ENCODE data around the gene CTDP1.

The CTDP1 gene

GRCh38 chr18:79639072-79639829 is 40.4 kb upstream of the CTDP1 start:
- DNase-seq (ENCODE audit: low read depth in 1 of 2, low spot score in 1 of 2) = peak in 1 of 2 experiments; percentile 25
- in situ Hi-C loops (cut with HindIII; ENCODE audit: low pct_unique_long_range_greater_than_20kb, low sequenced_read_pairs) = no loop called here
- no peak for TF ChIP-seq JUND (IDR thresholded peaks at IDR 0.05; ENCODE audit: low read depth)

- in situ Hi-C loops (cut with HindIII; ENCODE audit: low pct_unique_long_range_greater_than_20kb, low sequenced_read_pairs) = no loop called here
- no peak for DNase-seq (ENCODE audit: low read depth in 1 of 2, low spot score in 1 of 2)
- no peak for TF ChIP-seq JUND (IDR thresholded peaks at IDR 0.05; ENCODE audit: low read depth)
Measured at GRCh38 chr18:79640064-79640672, 39.4 kb upstream of the CTDP1 start.

- in situ Hi-C loops (cut with HindIII; ENCODE audit: low pct_unique_long_range_greater_than_20kb, low sequenced_read_pairs) = no loop called here
- TF ChIP-seq JUND (IDR thresholded peaks at IDR 0.05; ENCODE audit: low read depth) = no peak
- DNase-seq (ENCODE audit: low read depth in 1 of 2, low spot score in 1 of 2) = no peak
Measured at GRCh38 chr18:79640875-79641274, 38.7 kb upstream of the CTDP1 start.

- no peak for DNase-seq (ENCODE audit: low read depth in 1 of 2, low spot score in 1 of 2)
- TF ChIP-seq JUND (IDR thresholded peaks at IDR 0.05; ENCODE audit: low read depth) = no peak
- in situ Hi-C loops (cut with HindIII; ENCODE audit: low pct_unique_long_range_greater_than_20kb, low sequenced_read_pairs) = no loop called here
Measured at GRCh38 chr18:79641722-79642497, 37.7 kb upstream of the CTDP1 start.

GRCh38 chr18:79642626-79643025 is 37.0 kb upstream of the CTDP1 start:
- in situ Hi-C loops (cut with HindIII; ENCODE audit: low pct_unique_long_range_greater_than_20kb, low sequenced_read_pairs) = no loop called here
- no peak for TF ChIP-seq JUND (IDR thresholded peaks at IDR 0.05; ENCODE audit: low read depth)
- no peak for DNase-seq (ENCODE audit: low read depth in 1 of 2, low spot score in 1 of 2)

- no peak for TF ChIP-seq JUND (IDR thresholded peaks at IDR 0.05; ENCODE audit: low read depth)
- no peak for DNase-seq (ENCODE audit: low read depth in 1 of 2, low spot score in 1 of 2)
- in situ Hi-C loops (cut with HindIII; ENCODE audit: low pct_unique_long_range_greater_than_20kb, low sequenced_read_pairs) = no loop called here
Measured at GRCh38 chr18:79643054-79643984, 36.3 kb upstream of the CTDP1 start.

GRCh38 chr18:79644006-79644665 is 35.5 kb upstream of the CTDP1 start:
- in situ Hi-C loops (cut with HindIII; ENCODE audit: low pct_unique_long_range_greater_than_20kb, low sequenced_read_pairs) = no loop called here
- DNase-seq (ENCODE audit: low read depth in 1 of 2, low spot score in 1 of 2) = peak; percentile 63 to 75
- TF ChIP-seq JUND (IDR thresholded peaks at IDR 0.05; ENCODE audit: low read depth) = no peak

- TF ChIP-seq JUND (IDR thresholded peaks at IDR 0.05; ENCODE audit: low read depth) = no peak
- in situ Hi-C loops (cut with HindIII; ENCODE audit: low pct_unique_long_range_greater_than_20kb, low sequenced_read_pairs) = no loop called here
Measured at GRCh38 chr18:79644666-79645057, 34.9 kb upstream of the CTDP1 start.

GRCh38 chr18:79645291-79645983 is 34.2 kb upstream of the CTDP1 start:
- no peak for TF ChIP-seq JUND (IDR thresholded peaks at IDR 0.05; ENCODE audit: low read depth)
- in situ Hi-C loops (cut with HindIII; ENCODE audit: low pct_unique_long_range_greater_than_20kb, low sequenced_read_pairs) = no loop called here
- DNase-seq (ENCODE audit: low read depth in 1 of 2, low spot score in 1 of 2) = no peak

More at GRCh38 chr18:79644666-79645057, 34.9 kb upstream of the CTDP1 start:
- DNase-seq (ENCODE audit: low read depth in 1 of 2, low spot score in 1 of 2) = no peak

GRCh38 chr18:79647307-79647706 is 32.3 kb upstream of the CTDP1 start:
- in situ Hi-C loops (cut with HindIII; ENCODE audit: low pct_unique_long_range_greater_than_20kb, low sequenced_read_pairs) = no loop called here
- no peak for DNase-seq (ENCODE audit: low read depth in 1 of 2, low spot score in 1 of 2)
- no peak for TF ChIP-seq JUND (IDR thresholded peaks at IDR 0.05; ENCODE audit: low read depth)

GRCh38 chr18:79650959-79651358 is 28.6 kb upstream of the CTDP1 start:
- in situ Hi-C loops (cut with HindIII; ENCODE audit: low pct_unique_long_range_greater_than_20kb, low sequenced_read_pairs) = no loop called here
- DNase-seq (ENCODE audit: low read depth in 1 of 2, low spot score in 1 of 2) = no peak
- TF ChIP-seq JUND (IDR thresholded peaks at IDR 0.05; ENCODE audit: low read depth) = no peak

Data from T47D (cell line).